ENCODE data around the gene TSPO.
"Not testable (repeated sequence)": the region's sequence is repeated elsewhere in the genome, so short reads cannot be mapped to it uniquely, and the experiment has no call there.

Gene TSPO

GRCh38 chr22:43151251-43152002 is at the start of gene TSPO:
TSS of gene TSPO (plus strand) at chr22:43151559. CDS start at chr22:43159239, 7,680 bp downstream.
- DNase-seq = peak; percentile 71

- peak; percentile 88 for DNase-seq
These were observed 47.2 kb upstream of the TSPO start for GRCh38 chr22:43104056-43104625.

GRCh38 chr22:43104950-43105349 is 46.4 kb upstream of the TSPO start:
- DNase-seq = not testable (repeated sequence)

- no peak for DNase-seq
These were observed 45.1 kb upstream of the TSPO start for GRCh38 chr22:43106302-43106701.

GRCh38 chr22:43109511-43109910 is 41.8 kb upstream of the TSPO start:
- DNase-seq = no peak

- no peak for DNase-seq
These were observed 41.4 kb upstream of the TSPO start for GRCh38 chr22:43109921-43110443.

GRCh38 chr22:43110444-43110926 is 40.9 kb upstream of the TSPO start, which contains the start of gene BIK:
TSS of gene BIK (plus strand) at chr22:43110750. CDS start at chr22:43124023, 13,273 bp downstream.
- peak; percentile 90 for DNase-seq

- no peak for DNase-seq
These were observed 40.3 kb upstream of the TSPO start for GRCh38 chr22:43110927-43111623.

GRCh38 chr22:43113526-43114251 is 37.7 kb upstream of the TSPO start:
- no peak for DNase-seq

GRCh38 chr22:43114958-43115357 is 36.4 kb upstream of the TSPO start:
- no peak for DNase-seq

- DNase-seq = no peak
These were observed 34.4 kb upstream of the TSPO start for GRCh38 chr22:43116932-43117331.

GRCh38 chr22:43118024-43118849 is 33.1 kb upstream of the TSPO start:
- DNase-seq = no peak

GRCh38 chr22:43118953-43119458 is 32.4 kb upstream of the TSPO start:
- no peak for DNase-seq

GRCh38 chr22:43126501-43127165 is 24.7 kb upstream of the TSPO start:
- DNase-seq = no peak

GRCh38 chr22:43127166-43127908 is 24.0 kb upstream of the TSPO start:
- DNase-seq = peak; percentile 44

GRCh38 chr22:43128116-43128515 is 23.2 kb upstream of the TSPO start:
- DNase-seq = peak; percentile 75

- DNase-seq = peak; percentile 78
These were observed 22.4 kb upstream of the TSPO start for GRCh38 chr22:43128928-43129424.

- peak; percentile 77 for DNase-seq
These were observed 21.6 kb upstream of the TSPO start for GRCh38 chr22:43129426-43130425.
